ENCODE data around the gene NECTIN4.

NECTIN4 gene

DNA sequence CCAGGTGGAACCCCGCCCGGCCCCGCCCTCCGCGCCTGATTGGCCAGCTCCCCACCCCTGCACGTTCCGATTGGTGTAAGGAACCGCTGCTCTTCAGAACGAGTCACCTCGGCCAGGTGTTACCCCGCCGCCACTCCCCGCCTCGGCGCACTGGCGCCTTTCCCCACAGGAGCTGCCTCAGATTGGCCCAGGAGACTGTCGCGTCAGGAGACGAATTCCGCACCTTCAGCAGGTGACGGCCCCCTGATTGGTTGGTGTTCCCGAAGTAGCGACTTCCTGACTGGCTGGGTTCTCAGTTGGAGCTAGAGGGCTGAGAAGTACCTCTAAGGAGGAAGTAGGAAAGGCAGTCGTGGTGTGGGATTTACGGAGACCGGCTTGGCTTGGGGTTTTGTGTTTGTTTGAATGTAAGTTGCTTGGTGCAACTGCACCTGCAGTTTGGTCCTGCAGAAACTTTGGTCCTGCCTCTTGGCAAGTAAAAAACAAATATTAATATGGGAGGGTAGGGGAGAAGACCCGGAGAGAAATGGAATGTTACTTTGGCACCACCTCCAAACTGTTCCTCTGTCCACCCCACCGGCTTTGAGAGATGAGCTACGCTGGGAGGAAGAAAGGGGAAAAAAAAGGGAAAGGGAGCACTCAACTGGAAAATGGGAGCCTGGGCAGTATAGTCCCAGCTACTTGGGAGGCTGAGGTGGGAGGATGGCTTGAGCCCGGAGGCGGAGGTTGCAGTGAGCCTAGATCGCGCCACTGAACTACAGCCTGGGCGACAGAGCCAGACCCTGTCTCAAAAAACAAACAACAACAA lies 68.0 kb downstream of the NECTIN4 start:
- H3K4me3 ChIP-seq (ENCODE audit: low read depth, low read length) = peak overlapping the region; percentile 42
- TF ChIP-seq, protein P1, sequence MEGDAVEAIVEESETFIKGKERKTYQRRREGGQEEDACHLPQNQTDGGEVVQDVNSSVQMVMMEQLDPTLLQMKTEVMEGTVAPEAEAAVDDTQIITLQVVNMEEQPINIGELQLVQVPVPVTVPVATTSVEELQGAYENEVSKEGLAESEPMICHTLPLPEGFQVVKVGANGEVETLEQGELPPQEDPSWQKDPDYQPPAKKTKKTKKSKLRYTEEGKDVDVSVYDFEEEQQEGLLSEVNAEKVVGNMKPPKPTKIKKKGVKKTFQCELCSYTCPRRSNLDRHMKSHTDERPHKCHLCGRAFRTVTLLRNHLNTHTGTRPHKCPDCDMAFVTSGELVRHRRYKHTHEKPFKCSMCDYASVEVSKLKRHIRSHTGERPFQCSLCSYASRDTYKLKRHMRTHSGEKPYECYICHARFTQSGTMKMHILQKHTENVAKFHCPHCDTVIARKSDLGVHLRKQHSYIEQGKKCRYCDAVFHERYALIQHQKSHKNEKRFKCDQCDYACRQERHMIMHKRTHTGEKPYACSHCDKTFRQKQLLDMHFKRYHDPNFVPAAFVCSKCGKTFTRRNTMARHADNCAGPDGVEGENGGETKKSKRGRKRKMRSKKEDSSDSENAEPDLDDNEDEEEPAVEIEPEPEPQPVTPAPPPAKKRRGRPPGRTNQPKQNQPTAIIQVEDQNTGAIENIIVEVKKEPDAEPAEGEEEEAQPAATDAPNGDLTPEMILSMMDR (IDR thresholded peaks at IDR 0.05; ENCODE audit: low read depth, low read length) = no peak

Data from WI38 (cell line).